HepG2 (cell line): ENCODE data around the gene P2RX6. TPM values are rescaled to one million over a fixed set of nuclear protein-coding genes. Genes with fewer than 3 reads are reported as not detected.

Source experiments
- DPF2 ChIP-seq: sonication (generic); formaldehyde crosslinking; IDR thresholded peaks from 2 replicates; pipeline ENCODE4 v1.4.0; 2020; ENCODE audit warnings: mild to moderate bottlenecking, low read depth, missing genetic modification reagents, borderline replicate concordance
- FOSL2 ChIP-seq: sonication (generic); formaldehyde crosslinking; IDR thresholded peaks from 2 replicates; pipeline ENCODE4 v1.4.0; 2020; ENCODE audit warnings: missing genetic modification reagents
- IRX3 ChIP-seq: sonication (generic); formaldehyde crosslinking; IDR thresholded peaks from 2 replicates; pipeline ENCODE4 v1.8.1; 2023; ENCODE audit warnings: mild to moderate bottlenecking, low read depth, missing genetic modification reagents, borderline replicate concordance
- NFATC3 ChIP-seq: sonication (generic); formaldehyde crosslinking; IDR thresholded peaks from 2 replicates; pipeline ENCODE4 v1.5.1; 2020; ENCODE audit warnings: mild to moderate bottlenecking, missing genetic modification reagents
- PCBP2 ChIP-seq: fragments of 200-400 bp; formaldehyde crosslinking; optimal IDR thresholded peaks from 2 replicates; pipeline ENCODE3; 2018; ENCODE audit warnings: low read length, low read depth; ENCODE audit not compliant: poor library complexity, severe bottlenecking
- POLR2G ChIP-seq: fragments of 200-400 bp; formaldehyde crosslinking; IDR thresholded peaks from 2 replicates; pipeline ENCODE4 v1.6.1; 2018; ENCODE audit warnings: mild to moderate bottlenecking, low read depth, low read length, moderate library complexity
- SIX4 ChIP-seq: sonication (generic); formaldehyde crosslinking; IDR thresholded peaks from 2 replicates; pipeline ENCODE4 v1.4.0; 2020; ENCODE audit warnings: missing genetic modification reagents
- SRY ChIP-seq: sonication (generic); formaldehyde crosslinking; IDR thresholded peaks from 2 replicates; pipeline ENCODE4 v1.8.0; 2022; ENCODE audit warnings: mild to moderate bottlenecking, missing genetic modification reagents
- WIZ ChIP-seq: sonication (generic); formaldehyde crosslinking; IDR thresholded peaks from 2 replicates; pipeline ENCODE4 v1.5.1; 2020; ENCODE audit warnings: mild to moderate bottlenecking, missing genetic modification reagents
- ZC3H4 ChIP-seq: sonication (generic); formaldehyde crosslinking; IDR thresholded peaks from 2 replicates; pipeline ENCODE4 v1.4.0; 2020; ENCODE audit warnings: missing genetic modification reagents, borderline replicate concordance
- ZNF251 ChIP-seq: sonication (generic); formaldehyde crosslinking; IDR thresholded peaks from 2 replicates; pipeline ENCODE4 v1.9.0; 2021; ENCODE audit warnings: mild to moderate bottlenecking, missing genetic modification reagents
- ZNF280D ChIP-seq: sonication (generic); formaldehyde crosslinking; IDR thresholded peaks from 2 replicates; pipeline ENCODE4 v1.5.1; 2020; ENCODE audit warnings: mild to moderate bottlenecking, missing genetic modification reagents
- polyA plus RNA-seq, 8 experiments: library from polyadenylated mRNA; depleted of rRNA in 3 of 8; stranded (reverse) in 7 of 8; unstranded in 1 of 8; fragments of >200 nt; fragmentation: Illumina TruSeq in 4 of 8; extraction: Trizol in 4 of 8; gene quantifications; 2 replicates each; pipeline versions ENCODE4 v1.2.1 to v1.2.3, GENCODE V29; 2011 to 2016; ENCODE audit warnings: low read depth in 4 of 8, missing spikeins in 1 of 8, mixed read lengths in 1 of 8; ENCODE audit not compliant: insufficient read depth in 1 of 8
- total RNA-seq, 5 experiments: library from RNA; depleted of rRNA; stranded (reverse); fragments of >200 nt; fragmentation: Illumina TruSeq; extraction: Trizol; gene quantifications; 2 replicates each; pipeline ENCODE4 v1.2.3, GENCODE V29; 2016; ENCODE audit warnings: low read depth in 1 of 5
- TF ChIP-seq, protein P1 (sequence below): sonication (generic); formaldehyde crosslinking; IDR thresholded peaks from 2 replicates; pipeline ENCODE4 v1.4.0; 2020; ENCODE audit warnings: mild to moderate bottlenecking, missing genetic modification reagents
- TF ChIP-seq, protein P2 (sequence below): sonication (generic); formaldehyde crosslinking; conservative IDR thresholded peaks from 2 replicates; pipeline ENCODE4 v1.4.0; 2020; ENCODE audit warnings: mild to moderate bottlenecking, missing genetic modification reagents, moderate library complexity

Gene P2RX6
- total and polyA plus RNA-seq, 2 of the 13 experiments (the other 11 are each of a cell fraction or from before 2014, with no cell fraction given): 0.04 to 0.12 TPM

- no peak for TF ChIP-seq WIZ (CRISPR knock-in tag)
- TF ChIP-seq IRX3: peak; percentile 65; the same call in 1 of the 2 replicates
- peak; percentile 48; the same call in 1 of the 2 replicates for TF ChIP-seq ZNF280D
- peak; percentile 95 for TF ChIP-seq POLR2G
- TF ChIP-seq PCBP2: no peak
- TF ChIP-seq NFATC3 (CRISPR knock-in tag): no peak
- TF ChIP-seq ZNF251 (CRISPR knock-in tag): no peak; the same call in 1 of the 2 replicates
- no peak for TF ChIP-seq DPF2 (CRISPR knock-in tag)
- TF ChIP-seq ZC3H4 (CRISPR knock-in tag): 0 out of 2 replicates have a peak, but pooled peaks have one; percentile 15
- TF ChIP-seq, protein P1, sequence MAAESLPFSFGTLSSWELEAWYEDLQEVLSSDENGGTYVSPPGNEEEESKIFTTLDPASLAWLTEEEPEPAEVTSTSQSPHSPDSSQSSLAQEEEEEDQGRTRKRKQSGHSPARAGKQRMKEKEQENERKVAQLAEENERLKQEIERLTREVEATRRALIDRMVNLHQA (CRISPR knock-in tag): no peak
- TF ChIP-seq SIX4 (CRISPR knock-in tag): no peak
- TF ChIP-seq SRY (CRISPR knock-in tag): peak; percentile 66; the same call in 1 of the 2 replicates
- TF ChIP-seq FOSL2 (CRISPR knock-in tag): peak; percentile 46; the same call in 1 of the 2 replicates
- TF ChIP-seq, protein P2, sequence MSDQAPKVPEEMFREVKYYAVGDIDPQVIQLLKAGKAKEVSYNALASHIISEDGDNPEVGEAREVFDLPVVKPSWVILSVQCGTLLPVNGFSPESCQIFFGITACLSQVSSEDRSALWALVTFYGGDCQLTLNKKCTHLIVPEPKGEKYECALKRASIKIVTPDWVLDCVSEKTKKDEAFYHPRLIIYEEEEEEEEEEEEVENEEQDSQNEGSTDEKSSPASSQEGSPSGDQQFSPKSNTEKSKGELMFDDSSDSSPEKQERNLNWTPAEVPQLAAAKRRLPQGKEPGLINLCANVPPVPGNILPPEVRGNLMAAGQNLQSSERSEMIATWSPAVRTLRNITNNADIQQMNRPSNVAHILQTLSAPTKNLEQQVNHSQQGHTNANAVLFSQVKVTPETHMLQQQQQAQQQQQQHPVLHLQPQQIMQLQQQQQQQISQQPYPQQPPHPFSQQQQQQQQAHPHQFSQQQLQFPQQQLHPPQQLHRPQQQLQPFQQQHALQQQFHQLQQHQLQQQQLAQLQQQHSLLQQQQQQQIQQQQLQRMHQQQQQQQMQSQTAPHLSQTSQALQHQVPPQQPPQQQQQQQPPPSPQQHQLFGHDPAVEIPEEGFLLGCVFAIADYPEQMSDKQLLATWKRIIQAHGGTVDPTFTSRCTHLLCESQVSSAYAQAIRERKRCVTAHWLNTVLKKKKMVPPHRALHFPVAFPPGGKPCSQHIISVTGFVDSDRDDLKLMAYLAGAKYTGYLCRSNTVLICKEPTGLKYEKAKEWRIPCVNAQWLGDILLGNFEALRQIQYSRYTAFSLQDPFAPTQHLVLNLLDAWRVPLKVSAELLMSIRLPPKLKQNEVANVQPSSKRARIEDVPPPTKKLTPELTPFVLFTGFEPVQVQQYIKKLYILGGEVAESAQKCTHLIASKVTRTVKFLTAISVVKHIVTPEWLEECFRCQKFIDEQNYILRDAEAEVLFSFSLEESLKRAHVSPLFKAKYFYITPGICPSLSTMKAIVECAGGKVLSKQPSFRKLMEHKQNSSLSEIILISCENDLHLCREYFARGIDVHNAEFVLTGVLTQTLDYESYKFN (CRISPR knock-in tag): peak; percentile 36; the same call in 1 of the 2 replicates
Measured at GRCh38 chr22:21001601-21002325, 13.2 kb upstream of the P2RX6 start, which contains the start of gene THAP7 (continued).
